HepG2 (cell line): Measurements from ENCODE around the gene MBD2. TPM values are rescaled to one million over a fixed set of nuclear protein-coding genes. Genes with fewer than 3 reads are reported as not detected.

ENCODE experiments used
- ARNTL ChIP-seq: sonication (generic); formaldehyde crosslinking; IDR thresholded peaks from 2 replicates; pipeline ENCODE4 v1.4.0; 2020; ENCODE audit warnings: mild to moderate bottlenecking, missing genetic modification reagents
- ASH2L ChIP-seq: fragments of 300-600, 200-600 bp; sonication (generic); IDR thresholded peaks from 2 replicates; pipeline ENCODE4 v1.7.0; 2017; ENCODE audit warnings: low read depth, mild to moderate bottlenecking, moderate library complexity, mixed read lengths, low read length; ENCODE audit not compliant: insufficient read length
- BRF2 ChIP-seq: sonication (generic); formaldehyde crosslinking; IDR thresholded peaks from 2 replicates; pipeline ENCODE4 v1.8.1; 2022; ENCODE audit warnings: mild to moderate bottlenecking, missing genetic modification reagents
- CENPX ChIP-seq: sonication (generic); formaldehyde crosslinking; IDR thresholded peaks from 2 replicates; pipeline ENCODE4 v1.9.0; 2021; ENCODE audit warnings: mild to moderate bottlenecking, missing genetic modification reagents, moderate library complexity
- DPF2 ChIP-seq: sonication (generic); formaldehyde crosslinking; IDR thresholded peaks from 2 replicates; pipeline ENCODE4 v1.4.0; 2020; ENCODE audit warnings: mild to moderate bottlenecking, low read depth, missing genetic modification reagents, borderline replicate concordance
- DZIP1 ChIP-seq: sonication (generic); formaldehyde crosslinking; IDR thresholded peaks from 2 replicates; pipeline ENCODE4 v1.5.0; 2020; ENCODE audit warnings: mild to moderate bottlenecking, missing genetic modification reagents
- FOXK1 ChIP-seq: sonication (generic); formaldehyde crosslinking; IDR thresholded peaks from 2 replicates; pipeline ENCODE4 v1.4.0; 2020; ENCODE audit warnings: low read depth, missing genetic modification reagents, borderline replicate concordance
- GABPA ChIP-seq, 2 experiments: IDR thresholded peaks; 2 replicates each; pipeline ENCODE4 v1.6.1; 2011 to 2016; ENCODE audit warnings: low read depth in 2 of 2, low read length in 1 of 2, missing biosample characterization in 1 of 2, missing genetic modification characterization in 1 of 2
- JUN ChIP-seq: sonication (generic); formaldehyde crosslinking; IDR thresholded peaks from 2 replicates; pipeline ENCODE4 v1.4.0; 2020; ENCODE audit warnings: mild to moderate bottlenecking, missing genetic modification reagents
- MLLT10 ChIP-seq: sonication (generic); formaldehyde crosslinking; IDR thresholded peaks from 2 replicates; pipeline ENCODE4 v1.4.0; 2020; ENCODE audit warnings: missing genetic modification reagents
- NFYB ChIP-seq: sonication (generic); formaldehyde crosslinking; IDR thresholded peaks from 2 replicates; pipeline ENCODE4 v1.4.0; 2020; ENCODE audit warnings: missing genetic modification reagents
- NONO ChIP-seq, 2 experiments: fragments of 450-650 bp in 1 of 2; sonication (generic) in 1 of 2; formaldehyde crosslinking in 1 of 2; IDR thresholded peaks in 1 of 2; conservative IDR thresholded peaks in 1 of 2; 2 replicates each; pipeline versions ENCODE4 v1.6.1 to v1.8.0; 2017 to 2022; ENCODE audit warnings: mild to moderate bottlenecking in 1 of 2, missing genetic modification reagents in 1 of 2, moderate library complexity in 1 of 2
- RARG ChIP-seq: sonication (generic); formaldehyde crosslinking; IDR thresholded peaks from 2 replicates; pipeline ENCODE4 v1.4.0; 2020; ENCODE audit warnings: low read depth, mild to moderate bottlenecking, missing genetic modification reagents
- SETDB1 ChIP-seq: sonication (generic); formaldehyde crosslinking; IDR thresholded peaks from 2 replicates; pipeline ENCODE4 v1.5.1; 2020; ENCODE audit warnings: missing genetic modification reagents, mild to moderate bottlenecking, borderline replicate concordance
- SNAPC2 ChIP-seq: sonication (generic); formaldehyde crosslinking; IDR thresholded peaks from 2 replicates; pipeline ENCODE4 v1.8.1; 2022; ENCODE audit warnings: mild to moderate bottlenecking, missing genetic modification reagents
- SP2 ChIP-seq: sonication (generic); formaldehyde crosslinking; IDR thresholded peaks from 2 replicates; pipeline ENCODE4 v1.5.1; 2020; ENCODE audit warnings: mild to moderate bottlenecking, missing genetic modification reagents
- ZKSCAN5 ChIP-seq: sonication (generic); formaldehyde crosslinking; IDR thresholded peaks from 2 replicates; pipeline ENCODE4 v1.5.1; 2020; ENCODE audit warnings: mild to moderate bottlenecking, missing genetic modification reagents
- ZNF225 ChIP-seq: sonication (generic); formaldehyde crosslinking; IDR thresholded peaks from 2 replicates; pipeline ENCODE4 v1.4.0; 2020; ENCODE audit warnings: mild to moderate bottlenecking, missing genetic modification reagents
- ZNF329 ChIP-seq: sonication (generic); formaldehyde crosslinking; IDR thresholded peaks from 2 replicates; pipeline ENCODE4 v1.9.0; 2021; ENCODE audit warnings: low read depth, mild to moderate bottlenecking, missing genetic modification reagents
- ZNF432 ChIP-seq: sonication (generic); formaldehyde crosslinking; IDR thresholded peaks from 2 replicates; pipeline ENCODE4 v1.5.0; 2020; ENCODE audit warnings: missing genetic modification reagents, mild to moderate bottlenecking, borderline replicate concordance
- ZNF512 ChIP-seq: sonication (generic); formaldehyde crosslinking; IDR thresholded peaks from 2 replicates; pipeline ENCODE4 v1.4.0; 2020; ENCODE audit warnings: mild to moderate bottlenecking, missing genetic modification reagents
- ZNF749 ChIP-seq: sonication (generic); formaldehyde crosslinking; IDR thresholded peaks from 2 replicates; pipeline ENCODE4 v1.8.0; 2022; ENCODE audit warnings: mild to moderate bottlenecking, missing genetic modification reagents, moderate library complexity, borderline replicate concordance
- ZNF816 ChIP-seq: sonication (generic); formaldehyde crosslinking; IDR thresholded peaks from 2 replicates; pipeline ENCODE4 v1.8.0; 2022; ENCODE audit warnings: missing genetic modification reagents, mild to moderate bottlenecking, borderline replicate concordance
- polyA plus RNA-seq, 8 experiments: library from polyadenylated mRNA; depleted of rRNA in 3 of 8; stranded (reverse) in 7 of 8; unstranded in 1 of 8; fragments of >200 nt; fragmentation: Illumina TruSeq in 4 of 8; extraction: Trizol in 4 of 8; gene quantifications; 2 replicates each; pipeline versions ENCODE4 v1.2.1 to v1.2.3, GENCODE V29; 2011 to 2016; ENCODE audit warnings: low read depth in 4 of 8, missing spikeins in 1 of 8, mixed read lengths in 1 of 8; ENCODE audit not compliant: insufficient read depth in 1 of 8
- total RNA-seq, 5 experiments: library from RNA; depleted of rRNA; stranded (reverse); fragments of >200 nt; fragmentation: Illumina TruSeq; extraction: Trizol; gene quantifications; 2 replicates each; pipeline ENCODE4 v1.2.3, GENCODE V29; 2016; ENCODE audit warnings: low read depth in 1 of 5
- TF ChIP-seq, protein P1 (sequence below): sonication (generic); formaldehyde crosslinking; IDR thresholded peaks from 2 replicates; pipeline ENCODE4 v1.8.1; 2023; ENCODE audit warnings: missing genetic modification reagents, inconsistent platforms, borderline replicate concordance

MBD2 gene
- total and polyA plus RNA-seq, 2 of the 13 experiments (the other 11 are each of a cell fraction or from before 2014, with no cell fraction given), result 19.1 to 38.5 TPM

GRCh38 chr18:54254265-54254758 is 29.8 kb upstream of the MBD2 start (continued):
- TF ChIP-seq DZIP1 (CRISPR knock-in tag) (no peak), ZNF225 (CRISPR knock-in tag) (no peak), ZKSCAN5 (CRISPR knock-in tag) (no peak), MLLT10 (CRISPR knock-in tag) (no peak), ARNTL (CRISPR knock-in tag) (no peak), RARG (no peak), FOXK1 (peak; percentile 63; the same call in 1 of the 2 replicates), ZNF749 (peak; percentile 38; the same call in 1 of the 2 replicates), SETDB1 (CRISPR knock-in tag) (no peak), DPF2 (CRISPR knock-in tag) (0 out of 2 replicates have a peak, but pooled peaks have one; percentile 57), ZNF816 (CRISPR knock-in tag) (no peak), BRF2 (CRISPR knock-in tag) (no peak), SNAPC2 (no peak), GABPA (IDR thresholded peaks at IDR 0.05; ENCODE audit: low read depth, low read length) (no peak), GABPA (CRISPR knock-in tag; IDR thresholded peaks at IDR 0.05; ENCODE audit: low read depth) (no peak), NONO (IDR thresholded peaks at IDR 0.05) (no peak), NONO (CRISPR knock-in tag; conservative IDR thresholded peaks at IDR 0.05) (no peak), ZNF329 (CRISPR knock-in tag) (no peak), JUN (CRISPR knock-in tag) (0 out of 2 replicates have a peak, but pooled peaks have one; percentile 27), NFYB (CRISPR knock-in tag) (no peak), SP2 (CRISPR knock-in tag) (no peak), ASH2L (peak; percentile 95), ZNF512 (CRISPR knock-in tag) (no peak), ZNF432 (no peak), CENPX (CRISPR knock-in tag) (no peak)
- TF ChIP-seq, protein P1, sequence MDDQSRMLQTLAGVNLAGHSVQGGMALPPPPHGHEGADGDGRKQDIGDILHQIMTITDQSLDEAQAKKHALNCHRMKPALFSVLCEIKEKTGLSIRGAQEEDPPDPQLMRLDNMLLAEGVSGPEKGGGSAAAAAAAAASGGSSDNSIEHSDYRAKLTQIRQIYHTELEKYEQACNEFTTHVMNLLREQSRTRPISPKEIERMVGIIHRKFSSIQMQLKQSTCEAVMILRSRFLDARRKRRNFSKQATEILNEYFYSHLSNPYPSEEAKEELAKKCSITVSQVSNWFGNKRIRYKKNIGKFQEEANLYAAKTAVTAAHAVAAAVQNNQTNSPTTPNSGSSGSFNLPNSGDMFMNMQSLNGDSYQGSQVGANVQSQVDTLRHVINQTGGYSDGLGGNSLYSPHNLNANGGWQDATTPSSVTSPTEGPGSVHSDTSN (CRISPR knock-in tag), result no peak
